ENCODE results near the gene IRF2BP1.

The IRF2BP1 gene

GRCh38 chr19:45918721-45919120 lies 32.8 kb upstream of the IRF2BP1 start:
- TF ChIP-seq SIN3A (IDR thresholded peaks at IDR 0.05; ENCODE audit: borderline replicate concordance, insufficient read depth, low read length) (no peak), REST (IDR thresholded peaks at IDR 0.05; ENCODE audit: insufficient read depth in 1 of 2, low read depth in 2 of 2, low read length in 2 of 2) (no peak), FOXP2 (optimal IDR thresholded peaks at IDR 0.05; ENCODE audit: borderline replicate concordance, extremely low read depth, extremely low read length, insufficient read depth) (no peak), POLR2AphosphoS5 (IDR thresholded peaks at IDR 0.05; ENCODE audit: low read depth, low read length) (no peak), TAF1 (IDR thresholded peaks at IDR 0.05; ENCODE audit: borderline replicate concordance, insufficient read depth, low read length) (no peak)

GRCh38 chr19:45917421-45918091 lies 31.6 kb upstream of the IRF2BP1 start:
- TF ChIP-seq FOXP2 (optimal IDR thresholded peaks at IDR 0.05; ENCODE audit: borderline replicate concordance, extremely low read depth, extremely low read length, insufficient read depth) (no peak), TAF1 (IDR thresholded peaks at IDR 0.05; ENCODE audit: borderline replicate concordance, insufficient read depth, low read length) (no peak), POLR2AphosphoS5 (IDR thresholded peaks at IDR 0.05; ENCODE audit: low read depth, low read length) (no peak), SIN3A (IDR thresholded peaks at IDR 0.05; ENCODE audit: borderline replicate concordance, insufficient read depth, low read length) (no peak), REST (IDR thresholded peaks at IDR 0.05; ENCODE audit: insufficient read depth in 1 of 2, low read depth in 2 of 2, low read length in 2 of 2) (no peak)

GRCh38 chr19:45913874-45914830 lies 28.2 kb upstream of the IRF2BP1 start, which contains the start of gene NANOS2:
NANOS2 (minus strand) TSS chr19:45914778; CDS start chr19:45914693, 85 bp downstream.
- TF ChIP-seq FOXP2 (optimal IDR thresholded peaks at IDR 0.05; ENCODE audit: borderline replicate concordance, extremely low read depth, extremely low read length, insufficient read depth) (no peak), REST (IDR thresholded peaks at IDR 0.05; ENCODE audit: insufficient read depth in 1 of 2, low read depth in 2 of 2, low read length in 2 of 2) (no peak), TAF1 (IDR thresholded peaks at IDR 0.05; ENCODE audit: borderline replicate concordance, insufficient read depth, low read length) (no peak), SIN3A (IDR thresholded peaks at IDR 0.05; ENCODE audit: borderline replicate concordance, insufficient read depth, low read length) (no peak), POLR2AphosphoS5 (IDR thresholded peaks at IDR 0.05; ENCODE audit: low read depth, low read length) (no peak)

GRCh38 chr19:45911291-45911690 lies 25.4 kb upstream of the IRF2BP1 start:
- TF ChIP-seq FOXP2 (optimal IDR thresholded peaks at IDR 0.05; ENCODE audit: borderline replicate concordance, extremely low read depth, extremely low read length, insufficient read depth) (no peak), TAF1 (IDR thresholded peaks at IDR 0.05; ENCODE audit: borderline replicate concordance, insufficient read depth, low read length) (no peak), REST (IDR thresholded peaks at IDR 0.05; ENCODE audit: insufficient read depth in 1 of 2, low read depth in 2 of 2, low read length in 2 of 2) (no peak), POLR2AphosphoS5 (IDR thresholded peaks at IDR 0.05; ENCODE audit: low read depth, low read length) (no peak), SIN3A (IDR thresholded peaks at IDR 0.05; ENCODE audit: borderline replicate concordance, insufficient read depth, low read length) (no peak)
